ENCODE results near the gene ZMIZ1.

GRCh38 chr10:79067241-79068202 is 1.2 kb upstream of the ZMIZ1 start:
- TF ChIP-seq YY1 (IDR thresholded peaks at IDR 0.05; ENCODE audit: insufficient read depth, insufficient read length): no peak
- TF ChIP-seq SUZ12 (IDR thresholded peaks at IDR 0.05; ENCODE audit: extremely low read depth, insufficient read depth, insufficient read length): no peak

All from NT2/D1 (cell line).